SK-N-SH (cell line): ENCODE measurements around the gene SNRPB. TPM values are rescaled to one million over a fixed set of nuclear protein-coding genes. Genes with fewer than 3 reads are reported as not detected.
A peak's percentile ranks its signal among the peaks of the same experiment; 100 is the strongest.

ENCODE experiments used
- CTCF ChIA-PET: fragments of 300-600, 350-600 bp; formaldehyde crosslinking; extraction: SDS; loops from one replicate; lab custom pipeline; 2021; lab: Yijun Ruan, JAX
- POLR2A ChIA-PET: fragments of 350-600 bp; sonication (Branson Sonifier 250); formaldehyde crosslinking; extraction: SDS; loops from one replicate; lab custom pipeline; 2020; ENCODE audit warnings: antibody characterized with exemption, inconsistent platforms; lab: Yijun Ruan, JAX
- DNase-seq: peaks from one replicate; pipeline ENCODE4 v3.0.0; 2012
- H2AFZ ChIP-seq: fragments of 200-600 bp; sonication (generic); 2 replicates; pipeline ENCODE4 v1.8.1; 2016; ENCODE audit warnings: antibody characterized with exemption, mild to moderate bottlenecking, low read depth
- H3F3A ChIP-seq: fragments of 200-600 bp; sonication (generic); replicated peaks from 2 replicates; pipeline ENCODE3; 2016; ENCODE audit warnings: antibody characterized with exemption, mild to moderate bottlenecking; ENCODE audit not compliant: insufficient read depth
- H3K27ac ChIP-seq, 2 experiments: fragments of 200-500 bp in 1 of 2; fragments of 200-600 bp in 1 of 2; sonication (Bioruptor generic) in 1 of 2; sonication (generic), shearing (Covaris generic) in 1 of 2; 2 replicates each; pipeline versions ENCODE4 v1.5.1 to v1.6.1; 2014 to 2016; ENCODE audit warnings: low read depth in 2 of 2, inconsistent platforms in 1 of 2, low read length in 1 of 2, mild to moderate bottlenecking in 1 of 2, mixed read lengths in 1 of 2
- H3K27me3 ChIP-seq: fragments of 200-600 bp; sonication (generic), shearing (Covaris generic); 2 replicates; pipeline ENCODE4 v1.6.1; 2016; ENCODE audit warnings: mixed run types; ENCODE audit not compliant: insufficient read depth
- H3K36me3 ChIP-seq, 2 experiments: fragments of 200-500 bp in 1 of 2; fragments of 200-600 bp in 1 of 2; sonication (Bioruptor generic) in 1 of 2; sonication (generic) in 1 of 2; replicated peaks in 1 of 2; 2 replicates each; pipeline versions ENCODE3 to v1.5.1; 2014 to 2016; ENCODE audit warnings: low read length in 1 of 2, mild to moderate bottlenecking in 1 of 2; ENCODE audit not compliant: insufficient read depth in 2 of 2, control insufficient read depth in 1 of 2
- H3K4me1 ChIP-seq, 2 experiments: fragments of 200-500 bp in 1 of 2; fragments of 200-600 bp in 1 of 2; sonication (Bioruptor generic) in 1 of 2; sonication (generic), shearing (Covaris generic) in 1 of 2; 2 replicates each; pipeline versions ENCODE4 v1.5.1 to v1.6.1; 2014 to 2016; ENCODE audit warnings: low read depth in 1 of 2, low read length in 1 of 2, mixed run types in 1 of 2; ENCODE audit not compliant: insufficient read depth in 2 of 2, control insufficient read depth in 1 of 2
- H3K4me2 ChIP-seq: fragments of 200-600 bp; sonication (generic), shearing (Covaris generic); 2 replicates; pipeline ENCODE4 v1.6.1; 2017; ENCODE audit warnings: mixed run types
- H3K4me3 ChIP-seq, 2 experiments: fragments of 200-500 bp in 1 of 2; fragments of 200-600 bp in 1 of 2; sonication (Bioruptor generic) in 1 of 2; sonication (generic), shearing (Covaris generic) in 1 of 2; 2 replicates each; pipeline versions ENCODE4 v1.5.1 to v1.8.1; 2014 to 2016; ENCODE audit warnings: low read depth in 2 of 2, inconsistent platforms in 1 of 2, low read length in 1 of 2, mild to moderate bottlenecking in 1 of 2, mixed read lengths in 1 of 2, moderate library complexity in 1 of 2
- H3K79me2 ChIP-seq: fragments of 200-600 bp; sonication (generic); 2 replicates; pipeline ENCODE4 v1.8.1; 2017; ENCODE audit warnings: mild to moderate bottlenecking; ENCODE audit not compliant: insufficient read depth
- H3K9ac ChIP-seq: fragments of 200-600 bp; sonication (generic); 2 replicates; pipeline ENCODE4 v1.6.1; 2017; ENCODE audit warnings: mixed run types
- H3K9me2 ChIP-seq: fragments of 200-600 bp; sonication (generic); 2 replicates; pipeline ENCODE4 v1.6.1; 2017; ENCODE audit warnings: mixed run types
- H3K9me3 ChIP-seq: fragments of 200-600 bp; sonication (generic); 2 replicates; pipeline ENCODE4 v1.6.1; 2017; ENCODE audit warnings: mixed run types, mild to moderate bottlenecking, moderate library complexity
- H4K20me1 ChIP-seq: fragments of 200-600 bp; sonication (generic); 2 replicates; pipeline ENCODE4 v1.6.1; 2017; ENCODE audit warnings: mild to moderate bottlenecking, mixed run types; ENCODE audit not compliant: insufficient read depth
- ELF1 ChIP-seq: IDR thresholded peaks from 2 replicates; pipeline ENCODE4 v1.4.0; 2012
- FOSL2 ChIP-seq: IDR thresholded peaks from 2 replicates; pipeline ENCODE4 v1.4.0; 2012; ENCODE audit warnings: low read depth, mild to moderate bottlenecking, moderate library complexity, borderline replicate concordance
- FOXM1 ChIP-seq: IDR thresholded peaks from 2 replicates; pipeline ENCODE4 v1.4.0; 2012; ENCODE audit warnings: low read depth, mild to moderate bottlenecking
- GABPA ChIP-seq: IDR thresholded peaks from 2 replicates; pipeline ENCODE4 v1.4.0; 2012; ENCODE audit warnings: low read depth, mild to moderate bottlenecking
- JUND ChIP-seq: IDR thresholded peaks from 2 replicates; pipeline ENCODE4 v1.4.0; 2012
- POLR2AphosphoS5 ChIP-seq: IDR thresholded peaks from 2 replicates; pipeline ENCODE4 v1.6.1; 2012; ENCODE audit warnings: low read depth, low read length
- RXRA ChIP-seq: IDR thresholded peaks from 2 replicates; pipeline ENCODE4 v1.4.0; 2012; ENCODE audit warnings: low read depth, mild to moderate bottlenecking, borderline replicate concordance
- TAF1 ChIP-seq: IDR thresholded peaks from 2 replicates; pipeline ENCODE4 v1.6.1; 2012; ENCODE audit warnings: low read depth, mild to moderate bottlenecking, low read length, moderate library complexity, borderline replicate concordance
- TEAD4 ChIP-seq: IDR thresholded peaks from 2 replicates; pipeline ENCODE4 v1.4.0; 2012; ENCODE audit warnings: mild to moderate bottlenecking, borderline replicate concordance; ENCODE audit not compliant: insufficient read depth
- WGBS: methylation state at CpG from one replicate; pipeline ENCODE4 v1.1.6; 2017; ENCODE audit warnings: low lambda C conversion rate; 5-methylcytosine and 5-hydroxymethylcytosine counted together
- polyA plus RNA-seq, 3 experiments: library from polyadenylated mRNA; depleted of rRNA; stranded (reverse); fragments of >200 nt; gene quantifications; 2 replicates each; pipeline ENCODE4 v1.2.3, GENCODE V29; 2012
- TF ChIP-seq, protein P1 (sequence below): IDR thresholded peaks from 2 replicates; pipeline ENCODE4; 2012
- TF ChIP-seq, protein P2 (sequence below): IDR thresholded peaks from 2 replicates; pipeline ENCODE4 v1.4.0; 2012; ENCODE audit warnings: low read depth
- TF ChIP-seq, protein P3 (sequence below): fragments of 200-600 bp; sonication (generic); IDR thresholded peaks from 2 replicates; pipeline ENCODE4 v1.6.1; 2017; ENCODE audit warnings: antibody characterized with exemption, mild to moderate bottlenecking, moderate library complexity
- TF ChIP-seq, protein P4 (sequence below): IDR thresholded peaks from 2 replicates; pipeline ENCODE4 v1.4.0; 2012; ENCODE audit warnings: low read depth, borderline replicate concordance

Gene SNRPB
- polyA plus RNA-seq, 1 of the 3 experiments (the other 2 are of a cell fraction): 455 TPM

DNA sequence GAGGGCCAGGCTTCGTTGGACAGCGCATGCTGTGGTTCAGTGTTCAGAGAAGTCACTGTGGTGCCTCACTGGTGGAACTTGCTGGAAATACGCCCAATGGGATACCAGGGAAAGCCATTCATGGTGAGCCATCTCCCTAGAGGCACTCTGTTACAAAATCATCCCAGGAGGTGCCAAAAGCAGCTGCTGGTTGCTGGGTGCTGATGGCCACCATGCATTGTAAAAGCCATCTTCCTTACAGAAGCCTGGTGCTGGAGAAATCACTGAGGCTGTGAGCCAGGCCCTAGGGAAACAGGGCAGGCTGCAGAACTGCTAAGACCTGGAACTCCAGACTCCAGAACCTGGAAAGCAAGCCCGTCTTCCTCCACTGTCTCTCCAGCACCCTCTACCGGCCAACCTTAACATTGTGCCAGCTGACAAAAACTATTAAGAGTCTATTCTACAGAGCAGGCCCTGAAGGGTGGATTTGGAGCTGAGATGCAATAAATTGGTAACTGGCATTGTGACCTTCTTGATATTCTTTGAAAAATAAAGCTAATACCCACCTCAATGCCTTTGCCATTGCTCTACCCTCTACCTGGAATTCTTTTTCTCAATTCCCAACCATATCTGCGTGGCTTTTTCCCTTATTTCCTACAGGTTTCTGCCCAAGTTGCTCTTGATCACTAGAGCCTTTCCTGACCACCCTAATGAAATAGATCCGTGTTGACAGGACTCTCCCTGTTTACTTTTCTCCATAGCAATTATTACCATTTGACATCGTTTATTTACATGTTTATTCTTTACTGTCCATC is 18.5 kb downstream of the SNRPB start (continued):
- no peak for TF ChIP-seq RXRA
- TF ChIP-seq ELF1: no peak
- TF ChIP-seq GABPA: no peak
- TF ChIP-seq TAF1: no peak
- no peak for TF ChIP-seq POLR2AphosphoS5
- TF ChIP-seq FOSL2: no peak
- no peak for TF ChIP-seq FOXM1
- TF ChIP-seq, protein P1, sequence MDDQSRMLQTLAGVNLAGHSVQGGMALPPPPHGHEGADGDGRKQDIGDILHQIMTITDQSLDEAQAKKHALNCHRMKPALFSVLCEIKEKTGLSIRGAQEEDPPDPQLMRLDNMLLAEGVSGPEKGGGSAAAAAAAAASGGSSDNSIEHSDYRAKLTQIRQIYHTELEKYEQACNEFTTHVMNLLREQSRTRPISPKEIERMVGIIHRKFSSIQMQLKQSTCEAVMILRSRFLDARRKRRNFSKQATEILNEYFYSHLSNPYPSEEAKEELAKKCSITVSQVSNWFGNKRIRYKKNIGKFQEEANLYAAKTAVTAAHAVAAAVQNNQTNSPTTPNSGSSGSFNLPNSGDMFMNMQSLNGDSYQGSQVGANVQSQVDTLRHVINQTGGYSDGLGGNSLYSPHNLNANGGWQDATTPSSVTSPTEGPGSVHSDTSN: 0 out of 2 replicates have a peak, but pooled peaks have one; percentile 26
- TF ChIP-seq TEAD4: no peak

DNA sequence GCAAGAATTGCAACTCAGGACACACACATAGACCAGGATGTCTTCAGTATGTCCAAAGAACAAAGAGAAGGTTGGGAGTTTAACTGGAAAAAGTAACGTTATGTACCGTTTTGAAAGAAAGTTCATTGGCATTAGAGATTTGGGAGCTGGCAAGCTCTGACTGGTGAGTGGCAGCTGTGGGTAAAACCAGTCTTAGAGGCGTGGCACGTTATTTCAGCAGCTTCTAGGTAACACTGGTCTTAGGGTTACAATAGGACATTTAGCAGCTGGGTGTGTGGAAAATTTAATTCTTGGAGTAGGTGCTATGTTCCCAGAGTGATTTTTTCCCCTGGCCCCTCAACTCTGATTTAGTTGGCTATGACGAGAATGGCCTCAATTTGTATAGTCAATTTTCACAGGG is 19.2 kb downstream of the SNRPB start:
- Histone ChIP-seq H3K4me2 (no peak overlapping the region), H3K9ac (no peak overlapping the region), H3K9me3 (no peaks in the 10 kb centered on the region), H2AFZ (no peak overlapping the region), H3K27ac (no peak overlapping the region), H3K79me2 (no peaks in the 10 kb centered on the region), H4K20me1 (no peaks in the 10 kb centered on the region), H3K9me2 (no peaks in the 10 kb centered on the region), H3F3A (peaks cover 4% of the 10 kb centered on the region), H3K27me3 (no peaks in the 10 kb centered on the region), H3K4me1 (no peaks in the 10 kb centered on the region; a peak in 1 of 4 replicates), H3K4me3 (no peak overlapping the region), H3K36me3 (no peaks in the 10 kb centered on the region)
- POLR2A ChIA-PET: no interaction called here
- no peak for DNase-seq
- WGBS: 72% methylated on average over 5 of the region's 5 CpGs
- TF ChIP-seq GABPA: no peak
- no peak for TF ChIP-seq JUND
- TF ChIP-seq, protein P2, sequence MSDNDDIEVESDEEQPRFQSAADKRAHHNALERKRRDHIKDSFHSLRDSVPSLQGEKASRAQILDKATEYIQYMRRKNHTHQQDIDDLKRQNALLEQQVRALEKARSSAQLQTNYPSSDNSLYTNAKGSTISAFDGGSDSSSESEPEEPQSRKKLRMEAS: no peak
- TF ChIP-seq, protein P3, sequence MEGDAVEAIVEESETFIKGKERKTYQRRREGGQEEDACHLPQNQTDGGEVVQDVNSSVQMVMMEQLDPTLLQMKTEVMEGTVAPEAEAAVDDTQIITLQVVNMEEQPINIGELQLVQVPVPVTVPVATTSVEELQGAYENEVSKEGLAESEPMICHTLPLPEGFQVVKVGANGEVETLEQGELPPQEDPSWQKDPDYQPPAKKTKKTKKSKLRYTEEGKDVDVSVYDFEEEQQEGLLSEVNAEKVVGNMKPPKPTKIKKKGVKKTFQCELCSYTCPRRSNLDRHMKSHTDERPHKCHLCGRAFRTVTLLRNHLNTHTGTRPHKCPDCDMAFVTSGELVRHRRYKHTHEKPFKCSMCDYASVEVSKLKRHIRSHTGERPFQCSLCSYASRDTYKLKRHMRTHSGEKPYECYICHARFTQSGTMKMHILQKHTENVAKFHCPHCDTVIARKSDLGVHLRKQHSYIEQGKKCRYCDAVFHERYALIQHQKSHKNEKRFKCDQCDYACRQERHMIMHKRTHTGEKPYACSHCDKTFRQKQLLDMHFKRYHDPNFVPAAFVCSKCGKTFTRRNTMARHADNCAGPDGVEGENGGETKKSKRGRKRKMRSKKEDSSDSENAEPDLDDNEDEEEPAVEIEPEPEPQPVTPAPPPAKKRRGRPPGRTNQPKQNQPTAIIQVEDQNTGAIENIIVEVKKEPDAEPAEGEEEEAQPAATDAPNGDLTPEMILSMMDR: no peak
- TF ChIP-seq, protein P4, sequence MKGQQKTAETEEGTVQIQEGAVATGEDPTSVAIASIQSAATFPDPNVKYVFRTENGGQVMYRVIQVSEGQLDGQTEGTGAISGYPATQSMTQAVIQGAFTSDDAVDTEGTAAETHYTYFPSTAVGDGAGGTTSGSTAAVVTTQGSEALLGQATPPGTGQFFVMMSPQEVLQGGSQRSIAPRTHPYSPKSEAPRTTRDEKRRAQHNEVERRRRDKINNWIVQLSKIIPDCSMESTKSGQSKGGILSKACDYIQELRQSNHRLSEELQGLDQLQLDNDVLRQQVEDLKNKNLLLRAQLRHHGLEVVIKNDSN: no peak
- no peak for TF ChIP-seq TAF1
- CTCF ChIA-PET: interaction anchor here (0.7 to 6.2 kb wide), 22 partner anchors 11 to 445 kb away, joined by 3 to 66 read pairs (median 4); no protein-coding TSS in a partner anchor
